ENCODE measurements around the gene APIP.

Gene APIP

GRCh38 chr11:34839969-34840368, 76.2 kb downstream of the APIP start:
- Histone ChIP-seq H2AFZ (ENCODE audit: low read depth, low read length, severe bottlenecking) (no peak overlapping the region), H3K9ac (ENCODE audit: low read length) (no peak overlapping the region), H3K27me3 (ENCODE audit: low read length) (no peaks in the 10 kb centered on the region), H3K4me2 (ENCODE audit: low read depth, low read length, poor library complexity, severe bottlenecking) (no peak overlapping the region), H3F3A (ENCODE audit: insufficient read depth) (no peaks in the 10 kb centered on the region), H3K79me2 (ENCODE audit: insufficient read depth, low read length) (no peaks in the 10 kb centered on the region), H3K9me2 (replicated peaks; ENCODE audit: insufficient read depth, low read length) (no peaks in the 10 kb centered on the region), H3K9me3 (ENCODE audit: insufficient read depth, low read length) (no peaks in the 10 kb centered on the region), H4K20me1 (ENCODE audit: low read depth, low read length) (no peaks in the 10 kb centered on the region), H3K4me3 (ENCODE audit: insufficient read depth, low read length, poor library complexity, severe bottlenecking) (no peak overlapping the region), H3K27ac (ENCODE audit: low read depth, low read length) (no peak overlapping the region), H3K36me3 (ENCODE audit: low read length) (no peaks in the 10 kb centered on the region)
- no peak for TF ChIP-seq EZH2phosphoT487 (conservative IDR thresholded peaks at IDR 0.05; ENCODE audit: low read length)
- no peak for TF ChIP-seq CTCF (IDR thresholded peaks at IDR 0.05; ENCODE audit: insufficient read depth, low read length, poor library complexity, severe bottlenecking)

GRCh38 chr11:34836958-34837856, 79.0 kb downstream of the APIP start:
- TF ChIP-seq EZH2phosphoT487 (conservative IDR thresholded peaks at IDR 0.05; ENCODE audit: low read length): no peak
- no peak for TF ChIP-seq CTCF (IDR thresholded peaks at IDR 0.05; ENCODE audit: insufficient read depth, low read length, poor library complexity, severe bottlenecking)
- Histone ChIP-seq H3K9me3 (ENCODE audit: insufficient read depth, low read length) (no peaks in the 10 kb centered on the region), H3K4me2 (ENCODE audit: low read depth, low read length, poor library complexity, severe bottlenecking) (no peak overlapping the region), H3K79me2 (ENCODE audit: insufficient read depth, low read length) (no peaks in the 10 kb centered on the region), H3K9me2 (replicated peaks; ENCODE audit: insufficient read depth, low read length) (no peaks in the 10 kb centered on the region), H3K27me3 (ENCODE audit: low read length) (no peaks in the 10 kb centered on the region), H3F3A (ENCODE audit: insufficient read depth) (no peaks in the 10 kb centered on the region), H2AFZ (ENCODE audit: low read depth, low read length, severe bottlenecking) (no peak overlapping the region), H3K9ac (ENCODE audit: low read length) (no peak overlapping the region), H3K4me3 (ENCODE audit: insufficient read depth, low read length, poor library complexity, severe bottlenecking) (no peak overlapping the region), H3K36me3 (ENCODE audit: low read length) (no peaks in the 10 kb centered on the region), H4K20me1 (ENCODE audit: low read depth, low read length) (no peaks in the 10 kb centered on the region), H3K27ac (ENCODE audit: low read depth, low read length) (no peak overlapping the region)

GRCh38 chr11:34833602-34834001, 82.6 kb downstream of the APIP start:
- Histone ChIP-seq H4K20me1 (ENCODE audit: low read depth, low read length) (no peaks in the 10 kb centered on the region), H3K9me3 (ENCODE audit: insufficient read depth, low read length) (no peaks in the 10 kb centered on the region), H3K79me2 (ENCODE audit: insufficient read depth, low read length) (no peaks in the 10 kb centered on the region), H3K27me3 (ENCODE audit: low read length) (no peaks in the 10 kb centered on the region), H3K4me2 (ENCODE audit: low read depth, low read length, poor library complexity, severe bottlenecking) (no peak overlapping the region), H3K36me3 (ENCODE audit: low read length) (no peaks in the 10 kb centered on the region), H2AFZ (ENCODE audit: low read depth, low read length, severe bottlenecking) (no peak overlapping the region), H3K9ac (ENCODE audit: low read length) (no peak overlapping the region), H3K4me3 (ENCODE audit: insufficient read depth, low read length, poor library complexity, severe bottlenecking) (no peak overlapping the region), H3K27ac (ENCODE audit: low read depth, low read length) (no peak overlapping the region), H3F3A (ENCODE audit: insufficient read depth) (no peaks in the 10 kb centered on the region), H3K9me2 (replicated peaks; ENCODE audit: insufficient read depth, low read length) (no peaks in the 10 kb centered on the region)
- TF ChIP-seq EZH2phosphoT487 (conservative IDR thresholded peaks at IDR 0.05; ENCODE audit: low read length) (no peak), CTCF (IDR thresholded peaks at IDR 0.05; ENCODE audit: insufficient read depth, low read length, poor library complexity, severe bottlenecking) (no peak)

Measured in SU-DHL-6 (cell line).